NCI-H1417 (cell line): ENCODE results near the gene CEP112.

Source experiments
- DNase-seq, 3 experiments: peaks; one replicate each; lab custom pipeline; 2025; lab: John Stamatoyannopoulos, UW

Gene CEP112

DNA sequence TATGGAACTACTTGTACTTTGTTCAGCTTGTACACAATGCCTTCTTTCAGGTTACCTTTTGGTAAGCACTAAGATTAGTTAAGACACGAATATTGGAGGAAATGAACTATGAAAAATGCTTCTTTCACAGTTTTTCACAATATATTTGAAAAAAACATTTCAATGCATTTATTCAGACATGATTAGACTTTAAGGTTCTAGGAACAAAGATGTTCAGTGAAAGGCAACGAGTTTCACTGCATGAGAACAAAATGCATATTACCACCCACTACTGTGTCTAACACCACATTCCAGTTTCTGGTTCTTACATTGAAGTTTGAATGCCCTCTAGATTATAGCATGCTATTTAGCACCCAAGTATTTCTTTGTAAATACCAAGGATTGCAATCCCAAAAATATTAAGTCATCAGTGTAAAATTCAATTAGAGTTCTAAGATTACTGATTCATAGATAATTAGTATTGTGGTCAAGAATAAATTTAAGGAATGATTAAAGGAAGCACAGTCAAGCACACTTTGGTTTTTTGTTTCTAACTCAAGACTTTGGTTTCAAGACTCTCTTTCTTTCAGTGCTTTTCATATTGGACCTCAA lies 261.7 kb downstream of the CEP112 start:
- no peak for DNase-seq

DNA sequence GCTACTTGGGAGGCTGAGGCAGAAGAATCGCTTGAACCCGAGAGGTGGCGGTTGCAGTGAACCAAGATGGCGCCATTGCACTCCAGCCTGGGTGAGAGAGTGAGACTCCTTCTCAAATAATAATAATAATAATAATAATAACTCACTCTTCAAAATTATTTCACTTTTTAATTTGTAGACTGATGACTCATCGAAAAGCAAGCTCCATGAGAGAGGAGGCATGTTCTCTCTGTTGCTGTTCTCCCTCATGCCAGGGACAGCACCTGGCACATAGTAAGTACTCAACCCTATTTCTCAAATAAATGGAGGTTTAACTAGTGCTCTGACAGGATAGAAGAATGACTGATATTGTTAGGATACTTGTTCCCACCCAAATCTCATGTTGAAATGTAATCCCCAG lies 265.3 kb downstream of the CEP112 start:
- DNase-seq = no peak

GRCh38 chr17:65925606-65926307 lies 266.2 kb downstream of the CEP112 start:
- DNase-seq = no peak

- DNase-seq = no peak
These were observed 270.9 kb downstream of the CEP112 start for GRCh38 chr17:65920996-65921395.

DNA sequence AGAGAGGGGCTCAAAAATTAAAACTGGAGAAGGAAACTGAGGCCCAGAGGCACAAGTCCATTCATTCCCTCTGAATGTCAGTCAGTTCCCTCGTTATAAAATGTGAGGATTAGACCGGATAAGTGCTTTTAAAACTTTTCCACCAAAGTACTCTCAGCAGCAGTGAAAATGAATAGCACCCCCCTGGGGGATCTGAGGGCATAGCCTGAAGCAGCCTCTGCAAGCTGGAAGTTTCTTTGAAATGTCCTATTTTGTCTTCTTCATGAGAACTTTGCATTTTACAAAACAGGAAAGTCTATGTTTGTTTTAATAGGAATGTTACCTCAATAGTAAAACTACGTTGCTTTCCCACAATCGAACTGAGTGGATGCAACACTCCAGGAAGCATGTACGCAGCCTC lies 273.0 kb downstream of the CEP112 start:
- DNase-seq = no peak

GRCh38 chr17:65918500-65918899 lies 273.4 kb downstream of the CEP112 start:
- no peak for DNase-seq

DNA sequence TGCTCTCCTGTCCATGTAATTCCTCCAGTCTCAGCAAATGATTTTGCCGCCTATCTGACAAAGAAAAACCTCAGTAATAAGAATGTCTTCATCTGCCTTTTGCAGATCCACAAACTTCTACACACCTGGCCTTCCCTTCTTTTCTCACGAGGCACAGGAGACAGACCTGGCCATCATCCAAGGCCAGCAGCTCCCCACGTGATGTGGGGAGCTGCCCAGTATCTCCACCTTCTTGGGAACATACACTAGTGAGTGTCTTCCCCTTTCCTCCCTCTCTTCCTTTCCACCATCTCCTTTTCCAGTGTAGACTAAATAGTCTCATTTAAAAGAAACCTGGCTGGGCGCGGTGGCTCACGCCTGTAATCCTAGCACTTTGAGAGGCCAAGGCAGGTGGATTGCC lies 274.4 kb downstream of the CEP112 start:
- DNase-seq = no peak

GRCh38 chr17:65916425-65916824 lies 275.5 kb downstream of the CEP112 start:
- DNase-seq = no peak

- DNase-seq = no peak
These were observed 277.1 kb downstream of the CEP112 start for GRCh38 chr17:65914784-65915342.

GRCh38 chr17:65913326-65913850 lies 278.5 kb downstream of the CEP112 start:
- DNase-seq = no peak

DNA sequence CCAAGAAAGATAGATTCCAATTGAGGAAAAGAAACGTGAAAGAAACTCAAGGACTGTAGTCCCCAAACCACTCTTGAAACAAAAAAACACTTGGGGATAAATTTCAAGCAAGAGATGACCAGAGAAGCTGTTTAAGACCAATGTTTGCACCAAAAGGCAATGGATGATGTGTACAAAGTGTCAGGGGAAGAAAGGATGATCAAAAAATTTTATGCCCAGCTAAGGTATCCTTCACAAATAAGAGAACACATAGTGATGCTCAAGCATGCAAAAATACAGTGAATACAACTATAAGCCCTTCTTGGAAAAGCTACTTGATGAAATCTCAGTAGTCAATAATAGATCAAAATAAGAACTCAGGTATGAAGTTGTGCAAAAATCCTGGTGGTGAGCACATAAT lies 281.1 kb downstream of the CEP112 start:
- DNase-seq = no peak

DNA sequence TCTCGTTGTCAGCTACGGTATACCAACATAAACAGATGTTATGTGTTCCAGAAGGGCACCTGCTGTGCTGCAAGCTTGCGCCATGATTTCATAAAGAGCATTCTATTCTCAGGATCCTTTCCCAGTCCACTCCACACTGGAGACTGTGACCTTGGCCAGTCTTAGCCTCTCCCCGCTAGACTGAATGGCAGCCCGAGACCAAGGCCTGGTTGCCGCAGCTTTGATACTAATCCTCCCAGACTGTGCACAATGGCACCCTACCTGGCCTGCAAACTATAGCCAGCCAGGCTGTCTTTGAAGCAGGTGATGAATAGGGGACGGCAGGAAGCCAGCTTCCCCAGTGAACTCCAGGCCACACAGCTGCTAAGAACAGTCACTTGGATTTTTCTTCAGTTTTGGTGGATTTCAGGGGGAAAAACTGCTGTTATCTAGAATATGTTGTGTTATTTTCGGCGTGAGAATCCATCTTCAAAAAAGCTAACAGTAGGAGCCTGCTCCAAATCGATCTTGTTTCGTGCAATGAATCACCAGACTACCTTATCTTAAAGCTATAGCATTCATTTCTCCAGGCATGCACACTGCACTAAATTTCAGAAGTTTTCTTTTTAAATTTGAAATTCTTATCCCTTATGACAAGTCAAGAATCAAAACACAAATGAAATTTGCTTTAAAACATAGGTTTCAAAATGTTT lies 289.0 kb downstream of the CEP112 start:
- DNase-seq = peak in 2 of 3 experiments; percentile 5 to 37

DNA sequence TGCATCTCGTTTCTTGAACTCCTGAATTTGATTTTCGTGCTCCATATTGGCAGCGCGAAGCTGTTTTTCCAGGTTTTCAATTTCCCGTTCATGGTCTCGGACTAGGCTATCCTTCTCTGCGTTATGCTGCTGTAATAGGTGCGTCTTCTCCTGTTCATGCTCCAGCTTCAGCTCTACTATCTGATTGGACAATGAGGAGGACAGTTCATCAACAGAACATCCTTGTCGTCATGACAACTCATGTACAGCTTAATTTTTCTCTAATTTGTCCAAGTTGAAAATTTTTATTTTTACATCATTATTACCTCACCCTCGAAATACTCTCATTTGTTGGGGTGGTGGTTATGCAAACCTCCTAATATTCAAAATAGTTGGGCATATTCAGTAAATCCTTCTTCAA lies 289.8 kb downstream of the CEP112 start:
- DNase-seq = peak in 1 of 3 experiments; percentile 22

GRCh38 chr17:65901394-65901793 lies 290.5 kb downstream of the CEP112 start:
- DNase-seq = peak in 2 of 3 experiments; percentile 43 to 79

DNA sequence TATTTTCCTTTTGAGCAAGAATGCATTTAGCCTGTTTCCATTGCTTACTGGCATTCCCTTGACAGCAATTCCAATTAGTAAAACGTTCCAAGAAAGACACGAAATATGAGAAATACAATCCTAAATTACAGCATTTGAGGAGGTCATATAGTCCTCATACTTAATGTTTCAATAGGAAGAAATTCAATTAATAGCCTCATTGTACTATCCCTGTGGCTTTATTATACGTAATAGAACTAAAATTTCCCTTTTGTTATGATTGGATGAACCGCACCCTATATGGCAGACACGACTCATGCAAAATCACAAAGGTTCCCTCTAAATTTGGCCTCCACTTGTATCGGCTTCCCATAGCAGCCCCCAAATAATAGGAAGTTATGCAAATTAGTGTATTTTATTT lies 291.7 kb downstream of the CEP112 start:
- DNase-seq = no peak

- DNase-seq = no peak
These were observed 293.3 kb downstream of the CEP112 start for GRCh38 chr17:65898651-65899050.

GRCh38 chr17:65896889-65897288 lies 295.0 kb downstream of the CEP112 start:
- DNase-seq = peak in 2 of 3 experiments; percentile 25 to 76

DNA sequence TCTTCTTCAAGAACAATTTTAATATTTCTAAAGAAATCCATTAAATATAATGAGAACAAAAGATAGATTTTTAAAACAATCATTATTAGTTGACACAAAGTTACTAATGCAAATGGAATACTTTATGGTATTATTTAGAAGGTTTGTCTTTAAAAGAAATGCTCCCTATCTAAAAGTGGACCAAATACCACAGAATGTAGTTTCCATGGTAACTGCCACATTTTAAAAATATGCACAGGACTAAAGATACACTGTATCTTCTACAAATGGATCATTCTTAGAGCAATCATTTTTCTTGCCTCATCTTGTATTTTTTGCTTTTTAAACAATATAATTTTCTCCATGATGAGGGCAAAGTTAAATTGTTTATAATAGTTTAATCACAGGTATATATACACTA lies 296.0 kb downstream of the CEP112 start:
- DNase-seq = no peak

DNA sequence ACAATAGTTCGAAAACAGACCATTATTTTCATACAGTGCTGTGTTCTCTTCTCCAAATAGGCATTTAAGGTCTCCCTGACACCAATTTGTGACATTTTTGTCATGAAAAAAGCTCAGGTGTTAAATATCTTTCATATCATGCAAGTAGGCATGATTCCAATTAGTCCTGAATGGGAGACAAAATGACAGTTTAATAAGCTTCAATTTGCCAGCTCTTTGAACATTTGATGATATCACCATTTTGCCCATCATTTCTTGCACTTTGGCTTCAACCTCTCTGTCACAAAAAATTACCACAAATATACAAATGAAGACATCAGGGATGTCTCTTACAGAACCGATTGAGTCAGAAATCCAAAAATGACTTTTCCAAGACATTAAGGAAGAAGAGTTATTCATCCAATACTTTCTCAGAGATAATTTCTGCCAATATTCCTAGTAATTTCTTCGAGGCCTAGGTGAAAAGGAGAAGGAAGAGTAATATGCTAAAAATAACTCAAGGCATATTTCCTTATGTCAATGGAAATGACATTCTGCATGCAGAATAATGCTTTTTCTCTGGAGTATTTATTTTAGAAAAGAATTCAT lies 298.1 kb downstream of the CEP112 start:
- no peak for DNase-seq

DNA sequence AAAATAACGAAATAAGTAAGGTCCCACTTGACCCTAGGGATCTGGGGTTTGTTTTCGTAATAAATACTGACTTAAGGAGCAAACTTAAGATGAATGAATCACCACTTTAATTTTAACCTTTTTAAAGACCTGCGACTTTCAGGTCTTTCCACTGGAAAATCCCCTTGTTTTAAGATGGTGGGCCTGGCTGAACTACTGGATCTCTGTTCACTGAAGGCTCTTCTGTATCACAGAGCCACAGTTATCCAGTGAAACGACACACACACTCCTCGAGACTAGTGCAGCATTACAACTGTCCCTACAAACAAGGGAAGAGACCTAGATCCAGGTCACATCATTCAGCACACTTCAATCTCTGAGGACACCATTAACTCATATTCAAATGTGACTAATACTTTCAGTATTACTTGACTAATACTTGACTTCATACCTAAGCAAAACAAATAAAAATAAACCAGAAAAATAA lies 299.0 kb downstream of the CEP112 start:
- DNase-seq = no peak

GRCh38 chr17:65891231-65891735 lies 300.6 kb downstream of the CEP112 start:
- no peak for DNase-seq

- no peak for DNase-seq
These were observed 303.3 kb downstream of the CEP112 start for GRCh38 chr17:65888649-65889048.
